HG03175 (cell line): ENCODE data around the gene SRI.
"Not testable (repeated sequence)": the region's sequence is repeated elsewhere in the genome, so short reads cannot be mapped to it uniquely, and the experiment has no call there.

Experiments used
- ATAC-seq: cut with Tn5 transposase; IDR thresholded peaks from one replicate; pipeline ENCODE4 v1.9.1; 2021; ENCODE audit warnings: mild to moderate bottlenecking, moderate library complexity; ENCODE audit not compliant: unreplicated experiment

SRI gene, protein sequence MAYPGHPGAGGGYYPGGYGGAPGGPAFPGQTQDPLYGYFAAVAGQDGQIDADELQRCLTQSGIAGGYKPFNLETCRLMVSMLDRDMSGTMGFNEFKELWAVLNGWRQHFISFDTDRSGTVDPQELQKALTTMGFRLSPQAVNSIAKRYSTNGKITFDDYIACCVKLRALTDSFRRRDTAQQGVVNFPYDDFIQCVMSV

DNA sequence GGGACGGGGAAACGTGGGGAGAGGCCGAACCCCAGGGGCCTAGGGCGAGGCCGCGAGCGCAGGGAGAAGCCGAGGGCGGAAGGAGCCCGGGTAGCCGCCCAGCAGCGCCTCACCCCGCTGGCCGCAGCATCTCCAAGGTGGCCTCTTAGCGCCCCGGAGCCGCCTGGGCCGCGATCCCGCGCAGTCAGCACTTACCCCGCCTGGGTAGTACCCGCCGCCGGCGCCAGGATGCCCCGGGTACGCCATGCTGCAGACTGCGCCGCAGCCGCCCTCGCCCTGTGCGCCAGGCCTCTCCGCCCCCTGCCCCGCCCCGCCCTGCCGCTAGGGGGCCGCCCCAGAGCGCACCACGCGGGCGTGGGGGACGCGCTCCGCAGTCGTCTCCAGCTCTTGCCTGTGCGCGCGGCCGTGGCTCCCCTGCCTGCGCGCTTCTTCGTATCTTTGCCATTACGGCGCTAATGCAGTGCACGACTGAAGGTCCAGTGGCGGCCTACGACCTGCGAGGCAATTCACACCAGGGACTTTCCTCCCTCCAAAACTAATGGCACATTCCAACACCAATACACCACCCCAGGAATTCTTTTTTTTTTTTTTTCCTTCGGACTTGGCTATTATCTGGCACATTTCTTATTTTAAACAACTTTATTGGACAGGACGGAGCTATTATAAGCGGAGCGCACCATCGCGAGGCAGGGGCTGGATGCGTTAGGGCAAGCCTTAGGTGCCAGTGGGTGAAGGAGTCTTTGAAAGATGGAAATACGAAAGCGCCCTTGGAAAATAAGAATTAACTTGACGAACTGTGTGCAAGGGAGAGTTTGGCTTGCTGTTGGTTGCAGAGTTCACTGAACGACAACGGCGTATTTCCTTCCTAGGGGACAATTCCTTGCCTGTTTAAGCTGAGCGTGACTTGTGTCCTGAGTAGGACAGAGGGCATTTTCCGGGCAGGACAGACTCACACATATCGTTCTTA is at the start of gene SRI:
TSS of gene SRI (minus strand) at position 258 of the 967 bp plus-strand sequence. CDS start at position 246, 12 bp downstream.
- peak; percentile 63 for ATAC-seq

DNA sequence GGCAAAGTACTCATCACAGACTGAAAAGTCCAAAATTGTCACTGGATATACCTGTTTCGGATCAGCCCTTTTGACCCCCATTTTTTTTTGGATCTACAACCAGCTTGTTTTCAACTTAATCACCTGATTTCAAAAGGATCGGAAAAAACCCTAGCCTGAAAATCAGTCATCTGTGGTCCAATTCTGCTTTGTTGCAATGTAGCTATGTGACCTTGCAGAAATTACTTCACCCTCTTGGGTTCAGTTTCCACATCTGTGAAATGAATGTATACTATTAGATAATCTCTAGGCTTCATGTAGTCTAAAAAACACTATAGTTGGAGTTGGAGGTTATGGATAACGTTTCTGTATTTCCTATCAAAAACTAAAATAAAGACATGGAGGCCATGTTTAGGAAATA is 49.7 kb upstream of the SRI start:
- ATAC-seq, result no peak

DNA sequence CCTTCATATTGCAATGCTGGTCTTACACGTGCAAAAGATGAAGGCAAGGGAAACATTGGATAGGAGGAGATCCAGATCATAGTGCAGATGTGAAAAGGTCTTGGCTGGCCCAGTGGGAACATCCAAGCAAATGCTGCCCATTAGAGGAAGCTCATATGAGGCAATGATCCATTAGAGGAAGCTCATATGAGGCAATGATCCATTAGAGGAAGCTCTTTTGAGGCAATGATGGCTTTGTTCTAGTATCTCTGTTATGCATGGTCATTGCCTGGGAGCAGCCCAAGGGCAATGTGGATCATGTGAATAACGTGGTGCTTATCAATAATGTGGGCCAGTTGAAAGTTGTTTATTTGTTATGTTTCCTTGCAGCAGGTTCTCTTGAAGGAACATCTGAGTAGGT is 49.0 kb upstream of the SRI start:
- ATAC-seq, result no peak

DNA sequence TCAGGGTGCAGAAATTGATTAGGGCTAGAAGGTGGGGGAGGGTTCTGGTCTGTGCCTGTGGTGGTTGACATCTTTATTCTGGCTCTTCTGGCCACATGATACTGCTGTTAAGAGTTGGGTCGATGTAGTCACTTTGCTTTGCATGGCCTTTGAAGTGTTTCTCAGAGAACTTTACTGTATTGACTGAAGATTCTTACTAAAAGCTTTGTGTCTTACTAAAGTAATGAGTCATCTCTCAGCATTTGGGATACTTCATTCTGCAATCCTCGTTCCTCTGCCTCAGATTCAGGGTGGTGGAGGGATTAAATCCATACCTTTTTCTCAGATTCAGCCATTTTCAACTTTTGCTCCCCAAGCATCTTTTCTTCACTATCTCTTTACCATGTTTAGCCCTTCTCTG is 48.2 kb upstream of the SRI start:
- no peak for ATAC-seq

DNA sequence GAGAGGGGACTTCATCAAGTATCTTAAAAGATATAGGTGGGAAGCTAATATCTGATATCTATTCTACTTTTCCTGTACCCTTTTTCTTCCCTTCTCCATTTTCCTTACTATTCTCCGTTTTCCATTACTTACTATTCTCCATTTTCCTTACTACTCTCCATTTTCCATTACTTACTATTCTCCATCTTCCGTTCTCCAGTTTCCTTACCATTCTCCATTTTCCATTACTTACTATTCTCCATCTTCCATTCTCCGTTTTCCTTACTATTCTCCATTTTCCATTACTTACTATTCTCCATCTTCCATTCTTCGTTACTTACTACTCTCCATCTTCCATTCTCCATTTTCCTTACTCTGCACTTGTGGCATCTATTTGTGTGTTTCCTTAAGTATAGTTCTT is 47.6 kb upstream of the SRI start:
- no peak for ATAC-seq

DNA sequence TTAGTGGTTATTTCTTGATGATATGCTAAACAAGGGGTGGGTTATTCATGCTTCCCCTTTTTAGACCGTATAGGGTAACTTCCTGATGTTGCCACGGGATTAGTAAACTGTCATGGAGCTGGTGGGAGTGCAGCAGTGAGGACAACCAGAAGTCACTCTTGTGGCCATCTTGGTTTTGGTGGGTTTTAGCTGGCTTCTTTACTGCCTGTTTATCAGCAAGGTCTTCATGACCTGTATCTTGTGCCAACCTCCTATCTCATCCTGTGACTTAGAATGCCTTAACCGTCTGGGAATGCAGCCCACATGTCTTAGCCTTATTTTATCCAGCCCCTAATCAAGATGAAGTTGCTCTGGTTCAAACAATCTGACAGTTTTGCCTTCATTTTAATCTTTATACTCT is 45.1 kb upstream of the SRI start:
- not testable (repeated sequence) for ATAC-seq

DNA sequence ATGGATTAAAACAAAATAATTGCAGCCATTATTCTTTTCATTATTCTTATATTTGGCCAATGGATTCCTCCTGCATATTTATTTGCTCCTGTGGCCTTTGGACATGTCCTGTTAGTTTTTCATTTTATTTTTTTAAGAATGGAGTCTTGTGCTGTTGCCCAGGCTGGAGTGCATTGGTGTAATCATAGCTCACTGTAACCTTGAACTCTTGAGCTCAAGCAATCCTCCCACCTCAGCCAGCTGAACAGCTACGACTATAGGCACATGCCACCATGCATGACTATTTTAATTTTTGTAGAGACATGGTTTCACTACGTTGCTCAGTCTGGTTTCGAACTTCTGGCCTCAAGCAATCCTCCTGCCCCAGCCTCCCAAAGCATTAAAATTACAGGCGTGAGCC is 42.7 kb upstream of the SRI start:
- no peak for ATAC-seq

DNA sequence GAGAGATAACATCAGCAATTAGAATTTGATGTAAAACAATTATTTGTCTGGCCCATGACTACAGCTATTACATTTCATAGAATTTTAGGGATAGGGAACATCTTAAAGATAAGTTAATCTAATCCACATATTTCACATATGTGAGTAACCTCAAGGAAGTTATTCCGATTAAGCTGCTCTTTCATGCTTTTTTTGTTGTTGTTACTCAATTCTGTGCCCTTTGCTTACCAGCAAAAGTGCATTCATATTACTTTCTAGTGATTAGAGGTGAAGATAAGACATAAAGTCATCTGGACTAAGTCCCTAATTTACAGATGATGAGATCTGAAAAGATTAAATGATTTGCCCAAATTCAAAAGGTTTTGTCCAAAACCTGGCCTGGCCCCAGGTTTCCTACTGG is 40.9 kb upstream of the SRI start:
- no peak for ATAC-seq

DNA sequence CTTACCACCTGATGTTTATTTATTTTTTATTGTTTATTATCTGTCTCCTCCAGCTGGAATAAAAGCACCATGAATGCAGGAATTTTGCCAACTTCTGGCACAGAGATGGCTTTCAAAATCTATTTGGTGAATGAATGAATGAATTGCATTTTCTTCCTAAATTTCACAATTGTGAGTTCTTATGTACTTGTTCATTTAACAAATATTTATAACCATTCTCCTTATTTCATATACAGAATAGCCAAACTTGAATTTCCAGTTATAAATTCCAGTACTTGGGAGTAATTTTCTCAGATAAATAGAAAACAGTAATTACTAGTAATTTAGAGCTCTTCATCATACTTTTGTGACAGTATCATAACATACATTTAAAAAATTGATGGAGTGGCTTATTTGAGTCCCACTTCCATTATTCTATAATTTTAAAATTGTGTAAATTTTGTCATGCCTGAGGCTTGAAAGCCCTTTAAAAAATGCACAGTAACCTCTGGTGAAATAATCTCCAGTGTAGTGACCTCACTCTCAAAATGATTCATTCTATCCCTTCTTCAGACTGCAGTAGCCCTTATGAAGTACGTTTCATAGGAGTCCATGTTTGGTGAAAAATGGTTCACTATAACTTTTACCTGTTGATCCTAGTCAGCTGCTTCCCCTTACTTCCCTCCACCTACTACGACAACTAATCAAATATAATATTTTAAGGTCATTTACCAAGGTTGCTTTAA is 40.0 kb upstream of the SRI start:
- ATAC-seq, result no peak

DNA sequence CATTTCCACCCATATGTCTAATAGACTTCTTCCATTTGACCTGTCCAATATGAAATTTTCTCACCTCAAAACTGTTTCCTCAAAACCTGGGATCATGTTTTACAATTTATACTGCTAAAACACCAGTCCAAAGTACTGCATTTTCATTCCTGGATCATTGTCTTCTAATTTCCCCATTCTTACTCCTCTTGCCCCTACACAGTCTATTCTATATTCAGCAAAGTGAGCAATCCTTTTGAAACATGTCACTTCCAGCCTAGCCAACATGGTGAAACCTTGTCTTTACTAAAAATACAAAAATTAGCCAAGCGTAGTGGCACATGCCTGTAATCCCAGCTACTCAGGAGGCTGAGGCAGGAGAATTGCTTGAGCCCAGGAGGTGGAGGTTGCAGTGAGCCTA is 38.5 kb upstream of the SRI start:
- not testable (repeated sequence) for ATAC-seq

DNA sequence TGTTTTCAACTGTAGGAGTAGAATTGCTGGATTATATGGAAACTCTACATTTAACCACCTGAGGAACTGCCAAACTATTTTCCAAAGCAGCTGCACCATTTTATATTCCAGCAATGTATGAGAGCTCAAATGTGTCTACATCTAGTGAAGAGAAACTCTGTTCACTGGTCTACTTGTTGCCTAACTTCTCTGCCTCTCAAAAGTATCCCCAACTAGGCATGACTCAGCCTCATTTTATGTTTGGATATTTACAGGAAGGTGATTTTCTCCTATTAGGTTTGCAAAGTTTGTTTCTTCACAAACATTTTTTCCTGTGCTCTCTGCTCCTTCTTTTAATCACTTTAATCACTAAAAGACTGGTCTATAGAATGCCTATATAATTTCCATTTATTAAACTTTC is 37.1 kb upstream of the SRI start:
- no peak for ATAC-seq

DNA sequence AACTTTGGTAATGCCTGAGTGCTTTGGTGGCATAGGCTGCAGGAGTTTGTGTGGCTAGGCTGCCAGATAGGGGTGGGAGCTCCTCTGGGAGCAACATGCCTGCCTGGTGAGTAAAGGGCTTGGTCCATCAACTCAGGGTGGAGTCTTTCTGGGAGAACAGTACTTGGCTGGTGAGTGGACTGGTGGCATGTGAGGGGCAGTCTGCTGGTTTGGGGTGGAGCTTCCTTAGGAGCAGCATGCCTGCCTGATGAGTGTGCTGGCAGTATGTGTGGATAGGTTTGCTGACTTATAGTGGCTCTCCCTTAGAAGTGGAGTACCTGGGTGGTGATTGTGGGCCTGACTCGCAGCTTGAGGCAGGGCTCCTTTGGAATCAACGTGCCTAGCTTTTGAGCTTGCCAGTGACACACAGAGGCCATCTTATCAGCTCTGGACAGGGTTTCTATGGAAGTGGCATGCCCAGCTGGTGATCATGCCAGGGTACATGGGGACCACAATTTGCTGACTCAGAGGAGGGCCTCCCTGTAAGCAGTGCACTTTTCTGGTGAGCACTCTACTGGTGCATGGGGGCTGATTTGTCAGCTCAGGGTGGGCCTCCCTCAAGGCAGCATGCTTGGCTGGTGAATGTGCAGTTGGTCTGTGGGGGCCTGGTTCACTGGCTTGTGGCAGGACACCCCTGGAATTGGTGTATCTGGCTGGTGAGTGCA is 35.0 kb upstream of the SRI start:
- ATAC-seq, result no peak

DNA sequence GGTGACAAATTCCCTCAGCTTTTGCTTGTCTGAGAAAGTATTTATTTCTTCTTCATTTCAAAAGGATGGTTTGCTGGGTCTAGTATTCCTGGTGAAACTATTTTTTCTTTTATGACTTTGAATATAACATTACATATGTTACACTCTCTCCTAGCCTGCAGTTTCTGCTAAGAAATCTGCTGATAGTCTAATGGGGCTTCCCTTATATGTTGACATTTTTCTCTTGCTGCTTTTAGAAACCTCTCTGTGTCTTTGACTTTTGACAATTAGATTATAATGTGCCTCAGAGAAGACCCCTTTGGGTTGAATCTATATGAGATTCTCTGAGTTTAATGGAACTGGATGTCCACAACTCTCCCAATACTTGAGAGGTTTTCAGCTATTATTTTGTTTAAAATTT is 33.8 kb upstream of the SRI start:
- ATAC-seq, result no peak

DNA sequence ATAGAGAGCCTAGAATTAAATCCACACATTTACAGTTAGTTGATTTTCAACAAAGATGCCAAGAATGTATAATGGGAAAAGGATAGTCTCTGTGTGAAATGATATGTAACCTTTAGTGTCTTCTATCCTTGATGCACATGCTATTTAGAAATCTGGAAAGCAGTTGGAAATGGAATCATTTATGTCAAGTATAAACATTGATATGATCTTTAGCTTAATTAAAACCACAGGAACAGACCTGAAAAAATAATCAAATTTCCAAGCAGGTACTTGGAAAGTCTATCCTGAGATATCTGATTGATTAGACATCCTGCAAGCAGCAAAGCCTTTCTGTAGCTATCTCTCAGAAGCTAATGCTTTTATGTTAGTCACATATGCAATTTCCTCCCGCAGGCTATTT is 24.4 kb upstream of the SRI start:
- no peak for ATAC-seq

DNA sequence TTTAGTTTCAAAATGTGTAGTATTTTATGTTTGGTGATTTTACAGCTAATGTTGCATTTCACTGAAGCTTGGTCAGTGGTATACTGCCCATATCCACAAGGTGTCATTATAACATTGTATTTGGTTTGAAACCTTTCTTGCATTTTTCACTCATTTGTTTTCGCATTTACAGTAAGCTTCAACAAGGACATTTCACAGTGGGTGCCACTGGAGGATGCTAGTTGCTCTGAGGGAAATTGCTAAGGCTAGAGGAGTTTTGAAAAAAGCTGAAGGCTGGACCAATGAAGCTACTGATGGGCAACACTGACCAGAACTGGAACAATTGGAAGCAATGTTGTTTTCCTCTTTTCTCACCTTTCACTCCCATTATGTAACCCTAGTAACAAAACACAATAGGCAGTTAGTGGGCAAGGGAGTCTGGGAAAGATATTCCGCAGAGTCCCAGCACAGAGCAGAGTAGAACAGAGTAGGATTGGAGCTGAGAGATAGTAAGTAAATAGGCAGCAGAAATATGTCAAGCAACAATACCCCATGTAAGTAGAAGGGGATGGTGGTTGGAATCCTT is 23.6 kb upstream of the SRI start:
- peak; percentile 82 for ATAC-seq

DNA sequence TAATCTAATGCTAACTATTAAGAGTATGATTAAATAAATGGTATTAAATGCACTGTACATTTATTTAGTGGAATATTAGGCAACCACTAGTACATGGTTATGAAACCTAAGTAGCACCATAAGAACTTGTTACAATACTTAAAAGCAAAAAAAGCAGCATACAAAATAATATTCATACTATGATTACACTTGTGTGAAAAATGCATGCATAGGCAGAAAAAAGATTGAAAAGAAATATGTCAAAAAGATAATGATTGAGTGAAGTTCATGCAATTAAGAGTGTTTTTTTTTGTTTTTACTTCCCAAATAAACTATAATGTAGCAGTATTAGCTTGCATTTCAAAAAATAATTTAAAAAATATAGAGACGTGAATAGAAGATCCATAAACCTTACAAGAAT is 20.0 kb upstream of the SRI start:
- ATAC-seq, result no peak

DNA sequence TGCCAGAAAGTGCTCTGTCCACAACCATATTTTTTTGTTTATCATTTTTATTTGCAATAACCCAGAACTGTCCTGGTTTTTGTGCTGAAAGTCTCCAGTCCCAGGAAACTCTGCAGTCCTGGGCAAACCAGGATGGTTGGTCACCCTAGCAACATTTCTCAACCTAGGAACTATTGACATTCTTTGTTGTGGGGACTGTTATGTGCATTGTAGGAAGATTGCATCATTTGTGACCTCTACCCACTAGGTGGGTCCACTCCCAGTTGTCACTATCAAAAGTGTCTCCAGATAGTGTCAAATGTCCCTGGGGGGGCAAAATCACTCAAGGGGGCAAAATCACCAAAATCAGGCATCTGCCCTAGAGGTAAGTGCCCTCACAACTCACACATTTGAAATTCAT is 14.0 kb upstream of the SRI start:
- no peak for ATAC-seq

DNA sequence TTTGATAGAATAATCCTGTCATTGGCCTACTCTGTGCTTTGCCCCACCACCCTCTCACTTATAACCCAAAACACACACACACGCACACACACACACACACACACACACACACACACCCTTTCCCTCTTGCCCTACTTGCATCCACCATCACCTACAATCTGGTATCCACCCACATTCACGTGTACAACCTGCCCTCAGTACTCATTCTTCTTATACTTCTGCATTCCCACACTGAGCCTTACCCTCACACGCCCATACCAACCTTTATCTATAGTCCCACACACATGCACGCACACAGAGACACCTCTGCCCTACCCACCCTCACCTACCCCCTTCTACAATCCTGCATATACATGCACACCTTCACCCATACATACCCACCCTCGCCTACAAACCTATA is 10.8 kb upstream of the SRI start:
- no peak for ATAC-seq

DNA sequence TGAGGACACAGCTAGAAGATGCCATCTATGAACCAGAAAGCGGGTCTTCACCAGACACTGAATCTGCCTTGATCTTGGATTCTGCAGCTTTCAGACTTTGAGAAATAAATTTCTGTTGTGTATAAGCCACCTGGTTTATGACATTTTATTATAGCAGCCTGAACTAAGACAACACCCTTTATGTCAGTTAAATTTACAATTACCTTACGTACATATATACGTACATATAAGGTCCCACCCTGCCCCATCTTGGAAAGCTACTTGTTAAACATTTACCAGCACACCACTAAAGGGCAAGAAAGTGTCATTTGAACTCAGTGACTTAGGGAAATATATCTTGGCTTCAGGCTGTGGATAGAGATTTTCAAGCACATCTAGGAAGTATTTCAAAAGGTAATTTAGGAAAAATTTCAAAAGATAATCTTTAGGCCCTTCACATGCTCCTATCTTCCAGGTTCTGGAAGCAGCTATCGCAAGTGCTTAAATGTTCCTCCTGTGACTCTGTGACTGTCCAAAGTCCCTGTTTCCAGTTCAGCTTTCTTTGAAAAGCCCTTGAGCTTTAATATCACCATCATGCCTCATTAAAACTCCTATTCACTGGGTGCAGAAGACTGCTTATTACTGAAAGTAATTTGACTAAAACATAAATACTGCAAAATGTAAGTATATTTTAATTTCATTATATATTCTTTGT is 9.6 kb upstream of the SRI start:
- no peak for ATAC-seq

DNA sequence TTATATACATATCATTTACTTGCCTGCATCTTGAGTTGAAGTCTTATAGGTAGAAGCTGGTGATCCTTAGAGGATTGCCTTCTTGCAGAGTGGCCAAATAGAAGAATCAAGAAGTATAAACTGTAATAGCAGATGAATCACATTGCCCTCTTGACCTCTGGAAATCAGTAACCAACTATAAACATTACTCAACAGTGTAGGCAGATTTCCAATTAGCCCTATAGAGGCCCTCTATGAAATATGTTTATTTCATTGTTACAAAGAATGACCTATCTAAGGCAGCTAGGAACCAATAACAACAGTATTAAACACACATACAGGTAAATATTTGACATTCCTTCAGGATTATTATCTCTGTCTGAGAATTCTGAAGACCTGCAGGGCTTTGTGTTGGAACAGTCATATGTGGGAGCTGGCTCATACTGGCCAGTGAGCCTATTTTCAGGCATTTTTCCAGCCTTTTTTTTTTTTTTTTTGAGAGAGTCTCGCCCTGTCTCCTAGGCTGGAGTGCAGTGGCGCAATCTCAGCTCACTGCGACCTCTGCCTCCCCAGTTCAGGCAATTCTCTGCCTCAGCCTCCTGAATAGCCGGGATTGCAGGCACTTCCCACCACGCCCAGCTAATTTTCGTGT is 7.2 kb upstream of the SRI start:
- ATAC-seq, result peak; percentile 37
